Measurements from ENCODE around the gene SPATA17.
"Not testable (repeated sequence)": the region's sequence is repeated elsewhere in the genome, so short reads cannot be mapped to it uniquely, and the experiment has no call there.

Gene SPATA17
- 0 to 2.2 (median 0.05) reads per million in 17 experiments for total RNA-seq

GRCh38 chr1:217630711-217631591 is at the start of gene SPATA17, which contains the start of gene GPATCH2:
TSS of gene SPATA17 (plus strand) at chr1:217631344. CDS start at chr1:217631379, 35 bp downstream.
TSS of gene GPATCH2 (minus strand) at chr1:217631090. CDS start at chr1:217630971, 119 bp downstream.
- peak; percentile 87 to 94 (median 92) for DNase-seq

GRCh38 chr1:217584286-217584811 is 46.8 kb upstream of the SPATA17 start:
- not testable (repeated sequence) for DNase-seq

GRCh38 chr1:217585577-217585976 is 45.6 kb upstream of the SPATA17 start:
- peak in 2 of 4 experiments; percentile 1 to 9 for DNase-seq

- DNase-seq = no peak
Measured at GRCh38 chr1:217586586-217586985, 44.6 kb upstream of the SPATA17 start.

GRCh38 chr1:217590598-217590997 is 40.5 kb upstream of the SPATA17 start:
- DNase-seq = no peak

GRCh38 chr1:217599154-217599553 is 32.0 kb upstream of the SPATA17 start:
- no peak for DNase-seq

- no peak for DNase-seq
Measured at GRCh38 chr1:217602380-217602779, 28.8 kb upstream of the SPATA17 start.

GRCh38 chr1:217605390-217605789 is 25.8 kb upstream of the SPATA17 start:
- DNase-seq = no peak

- DNase-seq = no peak
Measured at GRCh38 chr1:217614200-217614712, 16.9 kb upstream of the SPATA17 start.

- peak; percentile 7 to 51 (median 26) for DNase-seq
Measured at GRCh38 chr1:217617126-217617525, 14.0 kb upstream of the SPATA17 start.

- DNase-seq = no peak
Measured at GRCh38 chr1:217620814-217621213, 10.3 kb upstream of the SPATA17 start.

- DNase-seq = no peak
Measured at GRCh38 chr1:217622042-217622441, 9.1 kb upstream of the SPATA17 start.

- DNase-seq = no peak
Measured at GRCh38 chr1:217626321-217626720, 4.8 kb upstream of the SPATA17 start.

GRCh38 chr1:217627431-217627830 is 3.7 kb upstream of the SPATA17 start:
- DNase-seq = peak in 2 of 4 experiments; percentile 2 to 9

GRCh38 chr1:217642455-217642854 is 11.3 kb downstream of the SPATA17 start:
- no peak for DNase-seq

- DNase-seq = no peak
Measured at GRCh38 chr1:217647791-217648190, 16.6 kb downstream of the SPATA17 start.

- DNase-seq = no peak
Measured at GRCh38 chr1:217650674-217651073, 19.5 kb downstream of the SPATA17 start.

GRCh38 chr1:217660353-217661062 is 29.4 kb downstream of the SPATA17 start:
- DNase-seq = peak in 2 of 4 experiments; percentile 9 to 10

GRCh38 chr1:217661407-217661806 is 30.3 kb downstream of the SPATA17 start:
- no peak for DNase-seq

GRCh38 chr1:217668351-217668940 is 37.3 kb downstream of the SPATA17 start:
- DNase-seq = no peak

- DNase-seq = peak; percentile 17 to 76 (median 56)
Measured at GRCh38 chr1:217673387-217673786, 42.2 kb downstream of the SPATA17 start.

- DNase-seq = peak; percentile 13 to 55 (median 29)
Measured at GRCh38 chr1:217674028-217674729, 43.0 kb downstream of the SPATA17 start.

Measured in suppressor macrophage (primary cell).